Smooth muscle cell (in vitro differentiated cells): ENCODE measurements around the gene BDH1. TPM values are rescaled to one million over a fixed set of nuclear protein-coding genes. Genes with fewer than 3 reads are reported as not detected.
A peak's percentile ranks its signal among the peaks of the same experiment; 100 is the strongest.

Experiments used
- DNase-seq: peaks from one replicate; lab custom pipeline; 2025; ENCODE audit not compliant: unreplicated experiment; lab: John Stamatoyannopoulos, UW
- H2AFZ ChIP-seq: fragments of 200-600 bp; sonication (generic); 2 replicates; pipeline ENCODE4 v1.6.0; 2016; ENCODE audit warnings: antibody characterized with exemption, low read depth, mild to moderate bottlenecking
- H3F3A ChIP-seq: fragments of 200-600 bp; sonication (generic); 2 replicates; pipeline ENCODE4 v1.6.0; 2017; ENCODE audit warnings: antibody characterized with exemption, low read depth
- H3K27ac ChIP-seq: fragments of 200-600 bp; sonication (generic); 2 replicates; pipeline ENCODE4 v1.5.1; 2016; ENCODE audit warnings: low read depth, mild to moderate bottlenecking
- H3K27me3 ChIP-seq: fragments of 200-600 bp; sonication (generic); 2 replicates; pipeline ENCODE4 v1.6.1; 2016; ENCODE audit warnings: low read depth, mild to moderate bottlenecking
- H3K36me3 ChIP-seq: fragments of 200-600 bp; sonication (generic); 2 replicates; pipeline ENCODE4 v1.5.1; 2016; ENCODE audit warnings: low read depth
- H3K4me1 ChIP-seq: fragments of 200-600 bp; sonication (generic); 2 replicates; pipeline ENCODE4 v1.5.1; 2016; ENCODE audit warnings: low read depth
- H3K4me2 ChIP-seq: fragments of 200-600 bp; sonication (generic); 2 replicates; pipeline ENCODE4 v1.6.0; 2016; ENCODE audit warnings: mild to moderate bottlenecking
- H3K4me3 ChIP-seq: fragments of 200-600 bp; sonication (generic); 2 replicates; pipeline ENCODE4 v1.5.1; 2016; ENCODE audit warnings: mild to moderate bottlenecking
- H3K79me2 ChIP-seq: fragments of 200-600 bp; sonication (generic); 2 replicates; pipeline ENCODE4 v1.6.0; 2016; ENCODE audit warnings: low read depth, mild to moderate bottlenecking
- H3K9ac ChIP-seq: fragments of 200-600 bp; sonication (generic); 2 replicates; pipeline ENCODE4 v1.6.0; 2016; ENCODE audit warnings: low read depth
- H3K9me3 ChIP-seq: fragments of 200-600 bp; sonication (generic); replicated peaks from 2 replicates; pipeline ENCODE4 v1.5.1; 2016; ENCODE audit warnings: low read depth
- H4K20me1 ChIP-seq: fragments of 200-600 bp; sonication (generic); 2 replicates; pipeline ENCODE4 v1.6.0; 2016; ENCODE audit warnings: low read depth
- WGBS: methylation state at CpG from one replicate; pipeline ENCODE4 v1.1.7; 2016; ENCODE audit warnings: low lambda C conversion rate; 5-methylcytosine and 5-hydroxymethylcytosine counted together
- polyA plus RNA-seq: library from polyadenylated mRNA; unstranded; fragments of >200 nt; fragmentation: Nextera tagmentation; extraction: Ambion mirVana; gene quantifications from 2 replicates; pipeline ENCODE4 v1.2.1, GENCODE V29; 2016
- total RNA-seq: library from RNA; depleted of rRNA; stranded (reverse); fragments of >200 nt; gene quantifications from 2 replicates; pipeline ENCODE4 v1.2.3, GENCODE V29; 2014
- TF ChIP-seq, protein P1 (sequence below): fragments of 200-600 bp; sonication (generic); IDR thresholded peaks from 2 replicates; pipeline ENCODE4 v1.5.1; 2017; ENCODE audit warnings: borderline replicate concordance, mild to moderate bottlenecking, antibody characterized with exemption; ENCODE audit not compliant: insufficient read depth, poor library complexity, severe bottlenecking

Gene BDH1
- total and polyA plus RNA-seq, 2 experiments from 2014 or later = 4.0 to 7.2 TPM

DNA sequence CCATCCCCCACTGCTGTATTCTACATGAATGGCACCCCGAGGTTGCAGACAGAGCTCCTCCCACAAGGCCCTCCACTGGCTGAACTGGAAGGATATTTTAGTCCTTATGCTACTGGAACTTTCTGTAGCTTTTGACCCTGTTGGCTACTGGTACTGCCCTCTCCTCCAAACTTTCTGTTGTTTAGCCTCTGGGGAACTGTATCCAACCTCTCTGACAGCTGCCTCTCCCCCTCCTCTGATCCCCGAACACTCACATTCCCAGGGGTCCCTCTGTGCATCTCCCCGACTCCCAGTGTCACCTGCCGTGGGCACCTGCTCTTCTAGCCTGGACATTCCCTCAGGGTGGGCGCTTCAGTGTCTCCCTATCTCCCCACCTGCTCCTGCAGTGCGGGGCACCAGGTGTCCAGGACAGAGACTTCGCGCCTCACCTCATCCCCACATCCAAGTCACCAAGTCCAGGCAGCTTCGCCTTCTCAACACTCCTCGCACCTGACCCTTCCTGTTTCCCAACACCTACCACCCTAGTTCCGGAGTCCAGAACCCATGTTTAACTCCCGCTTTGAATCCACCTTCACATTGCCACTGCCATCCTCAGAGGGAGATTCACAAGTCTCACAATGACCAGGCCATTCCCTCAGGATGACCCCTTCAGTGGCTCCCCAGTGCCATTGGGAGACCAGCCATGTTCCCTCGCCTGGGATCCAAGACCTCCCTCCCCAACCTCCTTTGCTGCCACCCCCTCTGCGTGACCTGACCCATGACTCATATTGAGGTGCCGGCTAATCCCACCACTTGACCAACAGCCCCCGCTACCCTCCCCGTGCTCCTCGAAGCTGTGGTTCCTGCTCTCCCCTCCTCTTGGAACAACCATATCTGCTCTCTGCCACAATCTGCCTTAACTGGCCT lies 34.2 kb downstream of the BDH1 start:
- Histone ChIP-seq H3K27me3 (no peaks in the 10 kb centered on the region), H3K9ac (peak overlapping the region; percentile 36), H3K4me2 (peak overlapping the region; percentile 62), H2AFZ (no peak overlapping the region), H3K4me1 (peaks cover 8% of the 10 kb centered on the region), H3K9me3 (no peaks in the 10 kb centered on the region), H3K4me3 (no peak overlapping the region), H3K27ac (peak overlapping the region; percentile 85), H3K79me2 (no peaks in the 10 kb centered on the region), H3F3A (peaks cover 3% of the 10 kb centered on the region), H4K20me1 (no peaks in the 10 kb centered on the region), H3K36me3 (no peaks in the 10 kb centered on the region)
- TF ChIP-seq, protein P1, sequence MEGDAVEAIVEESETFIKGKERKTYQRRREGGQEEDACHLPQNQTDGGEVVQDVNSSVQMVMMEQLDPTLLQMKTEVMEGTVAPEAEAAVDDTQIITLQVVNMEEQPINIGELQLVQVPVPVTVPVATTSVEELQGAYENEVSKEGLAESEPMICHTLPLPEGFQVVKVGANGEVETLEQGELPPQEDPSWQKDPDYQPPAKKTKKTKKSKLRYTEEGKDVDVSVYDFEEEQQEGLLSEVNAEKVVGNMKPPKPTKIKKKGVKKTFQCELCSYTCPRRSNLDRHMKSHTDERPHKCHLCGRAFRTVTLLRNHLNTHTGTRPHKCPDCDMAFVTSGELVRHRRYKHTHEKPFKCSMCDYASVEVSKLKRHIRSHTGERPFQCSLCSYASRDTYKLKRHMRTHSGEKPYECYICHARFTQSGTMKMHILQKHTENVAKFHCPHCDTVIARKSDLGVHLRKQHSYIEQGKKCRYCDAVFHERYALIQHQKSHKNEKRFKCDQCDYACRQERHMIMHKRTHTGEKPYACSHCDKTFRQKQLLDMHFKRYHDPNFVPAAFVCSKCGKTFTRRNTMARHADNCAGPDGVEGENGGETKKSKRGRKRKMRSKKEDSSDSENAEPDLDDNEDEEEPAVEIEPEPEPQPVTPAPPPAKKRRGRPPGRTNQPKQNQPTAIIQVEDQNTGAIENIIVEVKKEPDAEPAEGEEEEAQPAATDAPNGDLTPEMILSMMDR = no peak
- no peak for DNase-seq
- WGBS = 80% methylated on average over 18 of the region's 18 CpGs

DNA sequence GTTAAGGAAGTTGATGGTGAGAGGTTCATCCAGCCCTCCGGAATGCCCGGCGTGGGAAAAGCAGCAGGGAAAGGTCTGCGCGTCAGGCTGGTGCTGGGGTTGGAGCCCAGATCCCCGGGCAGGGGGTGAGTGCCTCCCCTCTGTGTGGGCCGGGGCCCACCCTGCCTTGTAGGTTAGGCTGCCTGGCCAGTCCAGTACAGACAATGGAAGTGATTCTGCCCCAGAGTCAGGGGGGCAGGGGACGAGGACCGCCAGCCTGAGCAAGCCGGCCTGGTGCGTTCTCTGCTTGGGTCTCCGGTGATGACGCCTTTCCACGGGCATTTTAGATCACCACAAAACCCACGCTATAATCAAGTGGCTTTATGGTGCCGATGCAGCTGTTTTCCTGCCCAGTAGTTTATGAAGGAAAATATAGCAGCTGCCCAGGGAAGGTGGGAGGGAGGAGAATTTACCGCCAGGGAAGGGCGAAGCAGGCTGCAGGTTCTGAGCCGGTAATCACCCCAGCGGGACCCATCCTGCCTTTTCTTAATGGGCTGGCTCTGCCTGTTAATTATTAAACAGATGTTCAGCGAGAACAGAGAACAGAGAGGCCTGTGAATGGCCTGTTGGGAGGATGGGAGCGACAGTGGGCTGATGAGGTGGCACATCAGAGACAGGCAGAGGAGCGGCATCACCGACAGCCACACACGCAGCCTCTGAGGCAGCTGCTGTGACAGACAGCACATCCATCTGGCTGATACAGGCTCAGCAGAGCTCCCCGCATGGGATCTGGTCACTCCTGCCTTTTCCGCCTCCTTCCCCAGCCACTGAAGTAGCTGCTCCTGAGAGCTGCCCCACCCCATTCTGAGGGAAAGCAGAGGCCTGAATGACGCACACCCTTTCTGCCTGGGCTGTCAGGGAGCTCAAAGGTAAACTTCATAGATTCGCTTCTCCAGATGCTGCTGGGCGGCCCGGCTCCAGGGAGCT lies 35.2 kb downstream of the BDH1 start:
- TF ChIP-seq, protein P1 = no peak
- H3K9ac ChIP-seq = peak overlapping the region; percentile 50
- H3K4me3 ChIP-seq = no peak overlapping the region
- no peaks in the 10 kb centered on the region for H4K20me1 ChIP-seq
- H3K36me3 ChIP-seq = no peaks in the 10 kb centered on the region
- H3K4me1 ChIP-seq = peaks cover 8% of the 10 kb centered on the region
- 37% methylated on average over 31 of the region's 31 CpGs for WGBS
- H3K79me2 ChIP-seq = no peaks in the 10 kb centered on the region
- H3K27ac ChIP-seq = peak overlapping the region; percentile 85
- no peak overlapping the region for H2AFZ ChIP-seq
- no peak for DNase-seq
- H3F3A ChIP-seq = peaks cover 3% of the 10 kb centered on the region
- peak overlapping the region; percentile 62 for H3K4me2 ChIP-seq
- no peaks in the 10 kb centered on the region for H3K27me3 ChIP-seq
- H3K9me3 ChIP-seq = no peaks in the 10 kb centered on the region

DNA sequence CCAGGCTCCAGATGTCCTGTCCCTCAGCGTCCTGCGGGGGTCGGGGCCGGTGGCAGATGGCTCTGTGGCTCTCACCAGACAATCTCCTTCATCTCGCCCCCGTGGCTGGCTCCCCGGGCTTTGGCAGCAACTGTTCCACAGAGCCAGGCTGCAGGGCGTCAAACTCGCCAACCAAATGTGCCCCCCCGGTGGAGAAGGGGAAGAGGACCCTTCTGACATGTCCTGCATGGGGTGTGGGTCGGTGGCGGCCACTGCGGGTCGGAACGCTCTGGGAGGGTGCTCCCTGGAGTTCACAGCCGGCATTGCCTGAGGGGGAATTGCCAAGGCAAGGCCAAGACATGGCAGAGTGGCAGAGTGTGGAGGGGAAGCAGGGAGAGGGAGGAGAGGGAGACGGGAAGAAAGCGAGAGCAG lies 36.0 kb downstream of the BDH1 start:
- no peak overlapping the region for H3K4me3 ChIP-seq

More for the DNA sequence above, 36.0 kb downstream of the BDH1 start:
- H3F3A ChIP-seq = peaks cover 3% of the 10 kb centered on the region
- TF ChIP-seq, protein P1 = no peak
- H3K27me3 ChIP-seq = no peaks in the 10 kb centered on the region
- DNase-seq = no peak
- H2AFZ ChIP-seq = no peak overlapping the region
- H3K36me3 ChIP-seq = no peaks in the 10 kb centered on the region
- H3K4me2 ChIP-seq = peak overlapping the region; percentile 62
- 89% methylated on average over 18 of the region's 18 CpGs for WGBS
- H3K9ac ChIP-seq = peak overlapping the region; percentile 50
- no peaks in the 10 kb centered on the region for H4K20me1 ChIP-seq
- no peaks in the 10 kb centered on the region for H3K79me2 ChIP-seq
- H3K9me3 ChIP-seq = no peaks in the 10 kb centered on the region
- peak overlapping the region; percentile 85 for H3K27ac ChIP-seq
- H3K4me1 ChIP-seq = peaks cover 8% of the 10 kb centered on the region
